ENCODE measurements around the gene SERPINB10.

Gene SERPINB10

DNA sequence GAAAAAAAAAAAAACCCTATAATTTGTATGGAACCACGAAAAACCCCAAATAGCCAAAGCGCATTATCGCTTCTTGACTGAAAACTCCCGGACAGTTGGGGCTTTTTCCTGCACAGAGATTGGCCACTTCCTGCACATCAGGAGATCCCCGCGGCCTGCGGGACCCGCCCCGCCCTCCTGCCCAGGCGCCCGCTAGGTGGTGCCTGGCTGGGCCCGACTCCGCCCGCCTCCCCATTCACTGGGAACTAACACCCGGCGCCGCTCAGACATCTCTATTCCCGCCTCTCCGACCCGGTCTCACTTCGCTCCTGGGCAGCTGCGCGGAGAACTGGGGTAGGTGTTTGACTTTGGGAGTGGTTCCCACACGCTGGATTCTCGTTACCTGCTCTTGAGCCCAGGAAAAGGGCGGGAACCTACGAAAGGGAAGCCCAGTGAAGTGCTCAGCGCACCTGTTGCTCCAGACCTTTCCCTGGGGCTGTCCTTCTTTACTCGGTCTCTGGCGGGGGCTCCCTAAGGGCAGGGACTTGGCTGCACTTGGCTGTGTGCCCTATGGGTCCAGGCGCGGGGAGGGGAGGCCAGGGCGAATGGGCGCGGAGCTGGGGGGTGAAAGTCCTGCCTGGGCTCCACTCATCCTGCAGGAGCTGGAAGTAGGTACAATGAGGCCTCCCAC lies 41.4 kb downstream of the SERPINB10 start, which contains the start of gene HMSD:
HMSD (plus strand) TSS at position 234 of the 670 bp plus-strand sequence. CDS start 4,155 bp downstream, outside the sequence.
- peak; percentile 72 for DNase-seq (ENCODE audit: low read depth)

DNA sequence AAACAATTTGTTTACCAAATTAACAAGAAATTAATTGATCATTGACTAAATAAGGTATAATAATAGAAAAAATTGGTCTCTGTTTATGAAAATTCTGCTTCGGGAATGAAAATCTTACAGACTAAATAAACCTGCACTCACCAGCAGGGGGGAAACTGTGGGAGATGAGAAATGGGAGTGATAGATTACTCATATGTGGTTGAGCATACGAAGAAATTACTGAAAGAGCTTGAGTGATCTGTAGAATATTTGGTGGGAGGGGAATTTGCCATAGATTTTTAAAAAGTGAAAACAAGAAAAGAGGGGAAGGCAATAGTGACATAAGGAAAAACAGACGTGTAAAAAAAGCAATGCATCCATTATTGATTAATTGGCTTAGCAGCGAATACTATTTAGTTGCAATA lies 43.5 kb downstream of the SERPINB10 start:
- peak; percentile 85 for DNase-seq (ENCODE audit: low read depth)

DNA sequence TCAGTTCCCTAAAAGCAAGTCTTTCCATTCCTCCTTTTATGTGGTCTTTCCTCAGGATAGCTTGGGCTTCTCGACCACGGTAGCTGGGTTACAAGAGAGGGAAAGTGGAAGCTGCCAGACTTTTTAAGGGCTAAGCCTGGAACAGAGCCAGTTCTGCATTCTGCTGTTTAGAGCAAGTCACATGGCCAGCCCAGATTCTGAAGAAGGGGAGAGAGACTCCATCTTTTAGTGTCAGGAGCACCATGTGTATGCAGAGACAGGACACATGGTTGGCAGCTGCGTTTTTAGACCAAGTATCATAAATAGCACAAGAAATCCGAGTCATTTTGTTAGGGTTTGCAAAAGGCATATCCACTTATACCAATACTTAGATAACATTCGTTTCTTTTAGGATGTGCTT lies 46.1 kb downstream of the SERPINB10 start:
- DNase-seq (ENCODE audit: low read depth) = no peak

DNA sequence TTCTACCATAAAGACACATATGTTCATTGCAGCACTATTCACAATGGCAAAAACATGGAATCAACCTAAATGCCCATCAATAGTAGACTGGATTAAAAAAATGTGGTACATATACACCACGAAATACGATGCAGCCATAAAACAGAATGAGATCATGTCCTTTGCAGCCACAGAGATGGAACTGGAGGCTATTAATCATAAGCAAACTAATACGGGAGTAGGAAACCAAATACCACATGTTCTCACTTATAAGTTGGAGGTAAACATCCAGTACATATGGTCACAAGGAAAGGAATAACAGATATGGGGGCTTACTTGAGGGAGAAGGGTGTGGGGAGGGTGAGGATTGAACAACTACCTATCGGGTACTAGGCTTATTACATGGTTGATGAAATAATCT lies 49.0 kb downstream of the SERPINB10 start:
- peak; percentile 80 for DNase-seq (ENCODE audit: low read depth)

DNA sequence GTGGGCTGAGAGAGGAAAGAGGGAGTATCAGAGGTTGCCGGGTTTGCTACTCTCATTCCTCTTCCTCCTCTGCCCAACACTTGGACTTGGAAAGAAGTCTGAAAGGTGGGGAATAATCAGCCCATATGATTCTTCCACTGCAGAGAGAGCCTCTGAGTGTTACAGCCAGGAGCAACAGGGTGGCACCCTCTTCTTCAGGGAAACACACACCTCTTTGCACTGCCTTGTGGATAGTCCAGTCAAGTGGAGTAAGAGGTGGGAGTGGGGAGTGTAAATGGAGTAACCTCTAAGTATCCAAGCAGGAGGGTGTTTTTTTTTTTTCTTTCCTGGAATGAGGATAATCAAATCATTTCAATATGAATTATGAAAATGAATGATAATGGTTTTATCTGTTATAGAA lies 53.1 kb downstream of the SERPINB10 start:
- DNase-seq (ENCODE audit: low read depth) = no peak

DNA sequence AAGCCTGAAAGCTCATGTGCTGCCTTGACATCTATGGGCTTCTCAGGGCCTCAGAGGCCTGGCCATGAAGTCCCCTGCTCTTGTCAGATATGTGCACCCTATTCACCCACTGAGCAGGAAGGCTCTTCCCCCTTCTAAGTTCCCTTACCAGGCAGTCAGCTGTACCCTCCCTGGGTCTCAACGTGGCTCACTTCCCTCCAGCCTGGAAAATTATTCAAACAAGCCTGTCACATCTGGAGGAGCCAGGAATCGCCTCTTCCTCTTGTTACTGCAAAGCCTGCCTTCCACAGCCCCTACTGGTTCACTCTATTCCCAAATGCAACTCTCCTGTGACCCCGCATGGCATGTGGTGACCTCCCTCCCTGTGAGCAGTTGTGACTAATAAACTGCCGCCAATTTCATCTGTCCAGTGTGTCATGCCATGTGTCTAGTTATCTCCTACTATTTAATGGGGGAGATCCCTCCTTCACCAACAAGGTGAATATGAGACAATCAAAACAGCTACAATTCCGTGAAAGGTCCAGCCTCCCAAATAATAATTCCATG lies 53.8 kb downstream of the SERPINB10 start:
- peak; percentile 58 for DNase-seq (ENCODE audit: low read depth)

DNA sequence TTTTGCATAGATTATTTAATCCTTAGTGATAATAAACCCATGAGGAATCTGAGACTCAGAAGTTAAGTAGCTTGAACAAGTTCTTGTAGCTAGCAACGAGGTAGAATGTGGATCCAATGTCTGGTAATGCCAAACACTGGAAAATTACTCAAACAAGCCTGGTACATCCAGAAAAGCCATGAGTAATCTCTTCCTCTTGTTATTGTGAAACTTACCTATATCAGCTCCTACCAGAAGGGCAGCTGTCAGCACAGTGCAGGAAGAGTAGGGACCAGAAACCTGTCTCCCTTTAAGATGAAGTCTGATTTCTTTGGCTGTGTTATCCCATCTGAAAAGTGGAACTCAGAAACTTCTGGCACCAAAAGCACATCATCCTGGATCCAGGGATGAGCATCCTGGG lies 54.4 kb downstream of the SERPINB10 start:
- DNase-seq (ENCODE audit: low read depth) = peak; percentile 39

DNA sequence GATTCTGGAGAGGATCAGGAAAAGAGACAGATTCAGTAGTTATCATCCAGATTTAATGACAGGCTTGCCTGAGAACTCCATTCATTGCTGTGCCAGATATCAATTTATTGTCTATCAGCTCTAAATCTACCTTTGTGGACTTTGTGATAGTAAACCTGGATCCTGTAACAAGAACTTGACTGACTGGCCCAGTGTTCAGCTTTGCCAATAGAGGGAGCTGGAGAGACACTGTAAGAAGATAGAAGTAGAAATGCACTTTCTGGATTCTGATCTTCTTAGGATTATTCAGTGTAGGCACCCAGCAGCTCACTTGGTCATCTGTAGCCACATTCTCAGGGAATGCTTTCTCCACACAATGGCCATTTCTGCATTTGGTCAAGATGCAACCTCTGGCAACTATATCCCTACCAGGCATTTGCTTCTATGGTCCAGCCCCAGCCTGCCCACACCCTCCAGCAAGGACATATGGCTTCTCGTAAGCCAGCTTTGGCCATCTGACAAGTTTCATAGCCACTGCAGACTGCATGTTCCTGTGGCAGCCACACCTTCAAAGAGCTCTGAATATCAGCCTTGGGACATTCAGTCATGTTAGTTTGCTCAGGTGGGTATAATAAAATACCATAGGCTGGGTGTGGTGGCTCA lies 56.0 kb downstream of the SERPINB10 start:
- DNase-seq (ENCODE audit: low read depth) = peak; percentile 83

DNA sequence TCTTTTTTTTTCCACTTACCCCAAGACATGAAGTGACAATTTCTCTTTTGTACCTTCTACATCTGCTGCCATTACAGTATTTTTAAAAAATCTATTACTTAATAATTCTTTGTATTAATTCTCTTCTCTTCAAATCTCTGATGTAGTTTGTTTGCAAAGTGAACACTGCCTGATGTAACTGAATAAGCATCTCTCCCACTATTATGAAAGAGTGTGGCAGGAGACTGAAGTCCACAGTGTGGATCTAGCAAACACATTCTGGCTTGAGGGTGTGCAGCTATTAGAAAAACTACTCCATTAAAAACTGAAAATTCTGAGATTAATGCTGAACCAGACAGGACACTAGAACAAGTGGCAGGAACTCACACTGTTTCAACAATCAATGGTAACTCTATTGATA lies 57.1 kb downstream of the SERPINB10 start:
- DNase-seq (ENCODE audit: low read depth) = no peak

DNA sequence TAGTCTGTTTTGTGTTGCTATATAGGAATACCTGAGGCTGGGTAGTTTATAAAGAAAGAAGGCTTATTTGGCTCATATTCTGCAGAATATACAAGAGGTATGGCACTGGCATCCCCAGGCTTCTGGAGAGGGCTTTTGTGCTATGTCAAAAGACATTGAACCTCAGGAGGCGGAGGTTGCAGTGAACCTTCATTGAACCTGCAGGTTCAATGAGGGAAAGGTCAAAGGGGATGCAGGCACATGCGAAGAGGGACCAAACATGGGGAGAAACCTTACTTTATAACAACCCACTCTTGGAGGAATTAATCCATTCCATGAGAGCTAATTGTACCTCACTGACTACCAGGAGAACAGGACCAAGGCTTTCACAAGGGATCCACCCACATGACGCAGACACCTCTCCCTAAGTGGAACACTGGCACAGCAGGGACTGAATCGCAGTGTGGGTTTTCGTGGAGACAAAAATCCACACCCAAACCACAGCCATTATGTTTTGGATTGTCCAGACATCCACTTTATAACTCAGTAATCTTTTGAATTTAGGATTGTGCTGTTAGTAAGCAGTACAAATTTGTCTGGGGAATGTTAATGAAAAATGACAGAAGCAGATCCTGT lies 58.1 kb downstream of the SERPINB10 start:
- DNase-seq (ENCODE audit: low read depth) = no peak

DNA sequence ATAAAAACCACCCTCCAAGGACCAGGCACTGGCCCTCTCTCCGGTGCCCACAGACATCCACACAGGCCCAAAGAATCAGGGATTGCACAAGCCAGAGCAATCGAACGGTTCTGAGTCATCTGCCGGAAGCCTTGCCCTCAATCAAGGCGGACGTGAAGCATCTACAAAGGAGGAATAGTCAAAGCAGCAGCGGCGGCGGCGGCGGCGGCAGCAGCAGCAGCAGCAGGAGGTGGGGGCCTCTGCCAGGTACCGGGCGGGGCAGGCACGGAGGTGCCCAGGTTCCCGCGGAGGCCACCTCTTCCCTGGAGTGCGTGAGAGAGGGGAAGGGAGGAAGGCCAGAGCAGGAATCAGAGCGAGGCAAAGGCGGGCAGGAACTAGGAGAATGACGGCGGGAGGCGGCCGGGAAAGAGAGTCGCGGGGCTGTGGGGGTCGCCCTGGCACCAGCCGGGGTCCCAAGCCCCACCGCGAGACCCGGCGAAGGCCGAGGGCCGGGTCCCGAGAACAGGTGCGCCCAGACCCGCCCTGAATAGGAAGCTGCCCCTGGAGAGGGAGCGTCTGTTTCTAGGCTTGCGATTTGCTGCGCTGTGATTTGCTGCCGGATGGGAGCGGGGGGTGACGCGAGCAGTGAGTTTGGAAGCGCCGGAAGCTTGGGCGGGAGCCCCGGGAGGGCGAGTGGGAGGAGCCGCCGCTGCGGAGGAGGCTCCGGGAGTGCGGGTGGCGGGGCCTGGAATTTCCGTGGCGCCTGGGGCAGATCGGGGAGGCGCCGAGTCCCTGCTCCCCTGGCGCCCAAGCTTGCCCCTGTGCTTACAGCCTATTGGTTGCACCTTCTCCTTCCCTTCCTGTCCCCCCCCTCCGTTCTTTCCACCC lies 62.4 kb downstream of the SERPINB10 start, which contains the start of gene SERPINB8:
SERPINB8 (plus strand) TSS at position 140 of the 867 bp plus-strand sequence. CDS start 8,228 bp downstream, outside the sequence.
- DNase-seq (ENCODE audit: low read depth) = peak; percentile 97

DNA sequence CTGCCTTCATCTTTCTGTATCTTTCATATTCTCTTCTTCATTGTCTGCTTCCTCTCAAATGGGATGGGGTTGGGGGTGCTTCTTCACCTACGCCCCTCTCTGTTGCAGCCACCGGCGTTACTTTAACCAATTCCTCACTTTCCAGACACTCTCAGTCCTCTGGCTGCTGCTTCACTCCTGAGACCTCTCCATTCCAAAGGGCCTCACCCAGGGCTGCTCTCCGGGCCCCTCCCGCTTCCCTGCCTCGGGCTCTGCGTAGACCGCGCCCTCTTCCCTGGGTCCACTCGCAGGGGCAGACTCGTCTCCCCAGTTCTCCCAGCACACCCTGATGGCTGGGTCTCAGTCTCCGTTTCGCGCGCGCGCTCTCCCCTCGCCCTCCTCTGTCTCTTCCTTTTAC lies 63.0 kb downstream of the SERPINB10 start:
- DNase-seq (ENCODE audit: low read depth) = peak; percentile 81

DNA sequence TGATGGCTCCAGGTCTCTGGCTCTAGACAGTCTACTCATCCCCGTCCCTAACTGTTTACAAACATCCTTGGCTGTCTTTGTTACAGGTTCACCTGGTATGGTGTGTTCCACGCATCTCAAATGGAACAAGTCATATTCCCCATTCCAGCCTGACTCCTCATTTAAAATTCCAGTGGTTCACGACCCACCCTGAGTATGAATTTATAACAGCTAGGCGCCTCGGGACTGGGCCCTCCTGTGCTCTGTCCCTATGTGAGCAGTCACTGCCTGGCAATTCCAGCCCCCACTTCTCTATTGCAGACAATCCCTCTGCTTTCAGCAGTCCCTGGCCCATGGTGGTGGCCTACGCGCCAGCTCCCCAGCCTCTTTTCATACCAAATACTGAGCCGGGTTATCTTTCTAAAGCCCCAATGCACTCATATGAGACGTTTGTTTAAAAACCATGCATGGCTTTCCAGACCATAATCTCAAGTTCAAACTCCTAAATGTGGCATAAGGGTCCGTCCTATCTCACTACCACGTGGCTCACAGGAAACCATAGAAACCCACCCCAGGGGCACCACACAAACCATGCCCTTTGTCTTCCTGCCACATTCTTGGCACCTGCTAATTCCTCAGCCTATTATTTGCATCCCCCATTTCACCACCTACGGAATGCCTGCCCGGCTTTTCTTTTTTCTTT lies 63.7 kb downstream of the SERPINB10 start:
- peak; percentile 30 for DNase-seq (ENCODE audit: low read depth)

DNA sequence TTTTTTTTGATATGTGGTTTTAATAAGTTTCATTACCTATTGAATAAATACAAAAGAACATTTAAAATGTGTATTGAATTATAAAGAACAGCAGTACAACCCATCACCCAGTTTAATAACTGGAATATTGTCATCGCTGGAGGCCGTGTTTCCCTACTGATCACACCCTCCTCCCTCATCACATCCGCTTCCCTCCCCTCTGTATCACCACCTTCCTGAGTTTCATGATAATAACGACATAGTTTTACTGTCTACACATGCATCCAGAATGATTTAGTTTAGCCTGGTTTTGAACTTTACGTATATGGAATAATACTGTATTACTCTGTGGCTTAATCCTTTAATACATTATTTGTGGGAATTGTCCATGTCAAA lies 64.2 kb downstream of the SERPINB10 start:
- DNase-seq (ENCODE audit: low read depth) = no peak

DNA sequence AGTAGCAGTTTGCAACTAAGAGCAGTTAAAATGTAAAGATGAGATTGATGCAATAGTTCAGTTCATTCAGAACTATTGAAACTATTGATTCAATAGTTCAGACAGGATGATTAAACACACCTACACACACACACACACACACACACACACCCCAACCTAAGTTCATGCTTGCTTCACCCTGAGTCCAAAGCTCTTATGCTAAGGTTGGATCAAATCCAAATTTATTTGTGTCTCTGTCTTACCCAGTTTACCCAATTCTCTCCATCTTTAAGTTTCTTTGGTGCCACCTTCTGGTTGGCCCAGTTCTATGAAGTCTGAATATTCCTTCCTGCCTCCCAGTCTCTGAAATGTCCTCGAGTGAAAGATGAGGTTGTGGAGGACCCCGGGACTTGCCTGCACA lies 67.2 kb downstream of the SERPINB10 start:
- peak; percentile 70 for DNase-seq (ENCODE audit: low read depth)

DNA sequence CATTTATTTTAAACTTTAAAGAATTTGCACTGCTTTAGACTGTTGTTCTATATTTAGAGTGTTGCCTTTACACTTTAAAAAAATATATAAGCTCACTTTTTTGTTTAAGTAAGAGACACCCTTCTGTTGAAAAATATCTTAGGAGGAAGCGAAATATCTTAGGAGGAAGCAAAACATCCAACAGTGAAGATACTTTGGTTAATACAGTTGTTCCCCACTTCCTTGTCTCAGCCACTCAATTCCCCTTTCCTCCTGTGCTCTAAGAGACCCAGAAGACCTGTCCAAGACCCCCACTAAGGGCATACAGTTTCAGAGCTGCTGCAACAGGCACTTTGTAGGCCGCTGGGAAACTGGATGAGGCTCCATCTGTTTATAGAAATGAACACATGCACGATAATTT lies 67.9 kb downstream of the SERPINB10 start:
- DNase-seq (ENCODE audit: low read depth) = no peak

DNA sequence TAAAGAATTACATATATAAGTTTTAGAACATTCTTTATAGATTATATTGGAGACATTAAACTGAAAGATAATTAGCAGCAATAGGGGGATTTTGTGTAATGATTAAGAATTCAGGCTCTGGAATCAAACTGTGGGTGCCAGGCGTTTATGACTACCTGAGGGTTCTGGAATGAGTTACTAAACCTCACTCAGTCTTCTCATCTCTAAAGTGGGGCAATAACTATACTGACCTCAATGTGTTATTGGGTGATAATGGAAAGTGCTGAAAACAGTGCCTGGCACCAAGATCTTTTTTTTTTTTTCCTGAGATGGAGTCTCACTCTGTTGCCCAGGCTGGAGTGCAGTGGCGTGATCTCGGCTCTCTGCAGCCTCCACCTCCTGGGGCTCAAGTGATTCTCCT lies 69.3 kb downstream of the SERPINB10 start:
- no peak for DNase-seq (ENCODE audit: low read depth)

DNA sequence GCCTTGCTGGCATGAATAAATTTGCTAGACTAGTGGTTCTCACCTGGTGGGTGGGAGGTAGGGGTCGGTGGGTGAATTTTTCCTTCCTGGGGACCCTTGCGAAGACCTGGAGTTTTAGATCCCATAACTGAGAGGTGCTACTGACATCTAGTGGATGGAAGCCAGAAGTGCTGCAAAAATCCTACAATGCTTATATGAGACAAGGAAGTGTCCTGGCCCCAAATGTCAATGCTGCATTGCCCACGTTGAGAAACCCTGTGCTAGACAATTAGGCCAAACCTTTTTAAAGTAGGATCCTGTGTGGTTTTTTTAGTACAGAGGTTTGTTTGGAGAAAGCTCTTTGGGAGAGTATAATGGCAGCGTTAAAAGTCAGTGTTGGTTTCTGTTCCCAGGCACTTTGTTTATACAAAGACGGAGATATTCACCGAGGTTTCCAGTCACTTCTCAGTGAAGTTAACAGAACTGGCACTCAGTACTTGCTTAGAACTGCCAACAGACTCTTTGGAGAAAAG lies 71.7 kb downstream of the SERPINB10 start:
- DNase-seq (ENCODE audit: low read depth) = peak; percentile 74

DNA sequence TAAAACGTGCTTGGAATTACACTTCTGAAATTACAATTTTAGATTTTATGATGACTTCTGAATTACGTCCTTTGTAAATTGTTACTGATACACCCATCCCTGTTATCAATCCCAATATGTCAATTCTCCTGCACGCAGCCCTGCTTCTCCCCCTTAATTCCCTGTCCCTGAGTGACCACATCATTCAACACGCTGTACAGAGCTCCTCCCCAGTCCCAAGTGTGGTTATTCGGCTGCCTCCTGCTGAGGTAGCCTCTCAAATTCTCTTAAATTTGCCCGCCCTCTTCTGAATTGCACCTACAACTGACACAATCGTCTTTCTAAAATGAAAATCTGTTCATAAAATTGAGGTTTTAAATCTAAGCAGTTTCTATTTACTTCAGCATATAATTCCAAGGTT lies 72.3 kb downstream of the SERPINB10 start:
- DNase-seq (ENCODE audit: low read depth) = no peak

DNA sequence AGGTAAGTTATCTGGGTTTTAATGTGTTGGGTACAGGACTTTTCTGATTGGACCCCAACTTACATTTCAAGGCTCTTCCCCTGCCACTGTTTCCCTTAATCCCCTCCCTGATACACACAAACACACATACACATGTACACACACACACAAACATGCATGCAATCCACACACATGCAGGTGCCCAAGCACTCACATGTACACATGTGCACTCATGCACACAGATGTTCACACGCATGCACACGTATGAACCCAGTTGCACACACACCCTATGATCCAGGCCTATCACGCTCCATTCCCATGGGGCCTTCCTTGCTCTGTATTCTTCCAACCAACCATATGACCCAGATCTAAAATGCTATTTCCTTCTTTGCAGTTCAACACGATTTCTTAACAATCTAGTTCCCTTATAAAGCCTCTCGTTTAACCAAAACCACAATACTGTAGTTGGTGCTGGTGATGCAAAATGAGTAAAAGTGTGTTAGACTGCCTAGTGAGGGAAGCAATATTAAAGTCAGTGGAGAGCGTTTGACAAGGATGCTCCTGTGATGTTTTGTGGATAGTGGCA lies 73.2 kb downstream of the SERPINB10 start:
- no peak for DNase-seq (ENCODE audit: low read depth)

DNA sequence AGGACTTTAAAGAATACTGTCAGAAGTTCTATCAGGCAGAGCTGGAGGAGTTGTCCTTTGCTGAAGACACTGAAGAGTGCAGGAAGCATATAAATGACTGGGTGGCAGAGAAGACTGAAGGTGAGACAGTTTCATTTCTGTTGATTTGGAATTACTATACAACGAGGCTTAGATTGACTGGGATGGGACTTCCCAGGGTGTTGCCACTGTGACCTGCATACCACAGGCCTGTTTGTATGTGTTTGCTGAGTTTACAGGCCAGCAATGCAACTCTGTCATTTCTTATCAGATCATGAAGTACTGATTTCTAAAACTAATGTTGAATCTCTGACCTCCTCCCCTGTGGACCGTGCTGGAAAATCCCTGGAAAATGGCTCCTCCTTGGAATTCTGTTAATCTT lies 74.0 kb downstream of the SERPINB10 start:
- no peak for DNase-seq (ENCODE audit: low read depth)

Measured in ELR (cell line).